Natural killer cell (primary cell): ENCODE measurements around the gene LRRC52. TPM values are rescaled to one million over a fixed set of nuclear protein-coding genes. Genes with fewer than 3 reads are reported as not detected.
"Not testable (repeated sequence)": the region's sequence is repeated elsewhere in the genome, so short reads cannot be mapped to it uniquely, and the experiment has no call there.

Experiments
- ATAC-seq, 3 donors: fragments of 150-1000 bp in 2 of 3; fragments of 200-7000 bp in 1 of 3; cut with Tn5 transposase; 1 replicate in 1 of 3; 2 replicates in 2 of 3; pipeline ENCODE4 v1.10.0; 2021; ENCODE audit warnings: mild to moderate bottlenecking in 2 of 3, moderate library complexity in 2 of 3
- DNase-seq, 2 donors: peaks; one replicate each; pipeline versions ENCODE4 v3.0.0 to v3.0.0-alpha.2; 2013 to 2021; ENCODE audit warnings: mixed read lengths in 1 of 2
- H3K27ac ChIP-seq: one replicate; pipeline ENCODE4 v1.5.1; 2013; ENCODE audit warnings: mild to moderate bottlenecking, low read length
- H3K27me3 ChIP-seq: one replicate; pipeline ENCODE4 v1.6.1; 2013; ENCODE audit warnings: low read length; ENCODE audit not compliant: control insufficient read depth, insufficient read depth
- H3K36me3 ChIP-seq: one replicate; pipeline ENCODE4 v1.6.1; 2013; ENCODE audit warnings: low read length; ENCODE audit not compliant: control insufficient read depth, insufficient read depth
- H3K4me1 ChIP-seq: one replicate; pipeline ENCODE4 v1.6.1; 2013; ENCODE audit warnings: low read length; ENCODE audit not compliant: control insufficient read depth, insufficient read depth
- H3K4me3 ChIP-seq: one replicate; pipeline ENCODE4 v1.5.1; 2013; ENCODE audit warnings: low read length
- H3K9me3 ChIP-seq: one replicate; pipeline ENCODE4 v1.6.1; 2013; ENCODE audit warnings: low read length; ENCODE audit not compliant: control insufficient read depth, insufficient read depth
- H3K27ac Mint-ChIP-seq, 2 donors: one replicate each; pipeline ENCODE4 v1.8.0; 2022; ENCODE audit warnings: mild to moderate bottlenecking in 2 of 2, mixed read lengths in 2 of 2, moderate library complexity in 1 of 2
- H3K27me3 Mint-ChIP-seq, 2 donors: one replicate each; pipeline ENCODE4 v1.8.0; 2022; ENCODE audit warnings: low read depth in 2 of 2, mixed read lengths in 2 of 2
- H3K36me3 Mint-ChIP-seq: one replicate; pipeline ENCODE4 v1.8.0; 2022; ENCODE audit warnings: mixed read lengths
- H3K4me1 Mint-ChIP-seq, 2 donors: one replicate each; pipeline ENCODE4 v1.8.0; 2022; ENCODE audit warnings: mixed read lengths in 2 of 2
- H3K4me3 Mint-ChIP-seq: one replicate; pipeline ENCODE4 v1.8.0; 2022; ENCODE audit warnings: mild to moderate bottlenecking, moderate library complexity, mixed read lengths
- H3K9me3 Mint-ChIP-seq, 2 donors: one replicate each; pipeline ENCODE4 v1.8.0; 2022; ENCODE audit warnings: mixed read lengths in 2 of 2
- CTCF ChIP-seq: fragments of 200-600 bp; IDR thresholded peaks from one replicate; pipeline ENCODE4 v1.8.0; 2022; ENCODE audit warnings: antibody characterized with exemption
- WGBS: methylation state at CpG from one replicate; pipeline ENCODE4 v1.1.7; 2013; ENCODE audit warnings: missing lambda C conversion rate; ENCODE audit not compliant: insufficient coverage; 5-methylcytosine and 5-hydroxymethylcytosine counted together
- intact Hi-C: fragments of 100-400 bp; cut with micrococcal nuclease; formaldehyde crosslinking; loops from one replicate; pipeline ENCODE4 v1.14.2; 2022
- total RNA-seq, 4 donors: library from RNA; stranded (reverse); fragments of 120-200 nt in 1 of 4; gene quantifications; one replicate each; pipeline versions ENCODE4 v1.2.3 to v1.2.4, GENCODE V29; 2013 to 2022

LRRC52 gene
- total RNA-seq, 3 donors from 2014 or later (not counting 1 experiment from before 2014, with no cell fraction given), result not detected

- Histone ChIP-seq H3K4me1 (no peaks in the 10 kb centered on the region), H3K27ac (no peak overlapping the region), H3K36me3 (no peaks in the 10 kb centered on the region), H3K27me3 (peaks cover 6% of the 10 kb centered on the region), H3K4me3 (no peak overlapping the region), H3K9me3 (no peaks in the 10 kb centered on the region)
- peaks cover 32 to 49% of the 10 kb centered on the region in 2 donors for H3K27me3 Mint-ChIP-seq
- intact Hi-C loops, result no loop called here
- ATAC-seq (no peak), DNase-seq (no peak)
- H3K9me3 Mint-ChIP-seq, result no peaks in the 10 kb centered on the region
- no peak overlapping the region for H3K27ac Mint-ChIP-seq
- WGBS, result 73% methylated on average over 2 of the region's 3 CpGs
- no peaks in the 10 kb centered on the region for H3K4me1 Mint-ChIP-seq
- no peak for TF ChIP-seq CTCF
- H3K36me3 Mint-ChIP-seq, result no peaks in the 10 kb centered on the region
- no peak overlapping the region for H3K4me3 Mint-ChIP-seq
These were observed 42.6 kb downstream of the LRRC52 start for GRCh38 chr1:165586398-165586797.

- H3K4me3 Mint-ChIP-seq, H3K36me3 Mint-ChIP-seq, ATAC-seq, H3K4me1 Mint-ChIP-seq, H3K36me3 ChIP-seq, H3K9me3 Mint-ChIP-seq, H3K4me3 ChIP-seq, DNase-seq, H3K27ac Mint-ChIP-seq, H3K4me1 ChIP-seq, H3K9me3 ChIP-seq, H3K27ac ChIP-seq: not testable (repeated sequence)
- 56% methylated on average over 2 of the region's 4 CpGs for WGBS
- H3K27me3 Mint-ChIP-seq, result peaks cover 39 to 58% of the 10 kb centered on the region in 2 donors
- intact Hi-C loops, result loop anchor here (10.0 kb wide), 1 partner anchor 447 kb away; no protein-coding TSS in a partner anchor
- peaks cover 20% of the 10 kb centered on the region for H3K27me3 ChIP-seq
These were observed 47.6 kb downstream of the LRRC52 start for GRCh38 chr1:165591391-165591790.

- 0% methylated on average over 8 of the region's 10 CpGs for WGBS
- no peaks in the 10 kb centered on the region for H3K9me3 Mint-ChIP-seq
- no peaks in the 10 kb centered on the region for H3K36me3 Mint-ChIP-seq
- Histone ChIP-seq H3K4me3 (no peak overlapping the region), H3K9me3 (no peaks in the 10 kb centered on the region), H3K4me1 (peaks cover 7% of the 10 kb centered on the region), H3K27me3 (peaks cover 21% of the 10 kb centered on the region), H3K36me3 (no peaks in the 10 kb centered on the region), H3K27ac (no peak overlapping the region)
- H3K4me3 Mint-ChIP-seq, result no peak overlapping the region
- DNase-seq (peak; percentile 70 to 90), ATAC-seq (peak; percentile 63 to 73 (median 67))
- H3K27ac Mint-ChIP-seq, result no peak overlapping the region
- TF ChIP-seq CTCF, result peak; percentile 97
- H3K27me3 Mint-ChIP-seq, result peaks cover 40 to 66% of the 10 kb centered on the region in 2 donors
- H3K4me1 Mint-ChIP-seq, result peaks cover 9 to 21% of the 10 kb centered on the region in 2 donors
- intact Hi-C loops, result loop anchor here (1.0 to 10.0 kb wide), 2 partner anchors 200 to 448 kb away; no protein-coding TSS in a partner anchor
These were observed 49.4 kb downstream of the LRRC52 start for GRCh38 chr1:165592945-165593823.

GRCh38 chr1:165595246-165595938 lies 51.6 kb downstream of the LRRC52 start:
- Histone ChIP-seq H3K9me3 (no peaks in the 10 kb centered on the region), H3K4me3 (no peak overlapping the region), H3K27ac (no peak overlapping the region), H3K27me3 (peaks cover 21% of the 10 kb centered on the region), H3K36me3 (no peaks in the 10 kb centered on the region), H3K4me1 (peaks cover 13% of the 10 kb centered on the region)
- no peak for DNase-seq
- no peak for TF ChIP-seq CTCF
- intact Hi-C loops, result loop anchor here (10.0 kb wide), 1 partner anchor 451 kb away; no protein-coding TSS in a partner anchor
- Mint-ChIP-seq H3K4me3 (no peak overlapping the region), H3K27me3 (peaks cover 30 to 48% of the 10 kb centered on the region in 2 donors), H3K36me3 (no peaks in the 10 kb centered on the region), H3K27ac (no peak overlapping the region), H3K9me3 (no peaks in the 10 kb centered on the region), H3K4me1 (peaks cover 14 to 30% of the 10 kb centered on the region in 2 donors)
- no peak for ATAC-seq
- 100% methylated on average over 1 of the region's 1 CpG for WGBS
